ENCODE results near the gene SMAP2. TPM values are rescaled to one million over a fixed set of nuclear protein-coding genes. Genes with fewer than 3 reads are reported as not detected.

SMAP2 gene
- total RNA-seq, 4 donors from 2014 or later: 20.7 to 39.3 (median 29.2) TPM

DNA sequence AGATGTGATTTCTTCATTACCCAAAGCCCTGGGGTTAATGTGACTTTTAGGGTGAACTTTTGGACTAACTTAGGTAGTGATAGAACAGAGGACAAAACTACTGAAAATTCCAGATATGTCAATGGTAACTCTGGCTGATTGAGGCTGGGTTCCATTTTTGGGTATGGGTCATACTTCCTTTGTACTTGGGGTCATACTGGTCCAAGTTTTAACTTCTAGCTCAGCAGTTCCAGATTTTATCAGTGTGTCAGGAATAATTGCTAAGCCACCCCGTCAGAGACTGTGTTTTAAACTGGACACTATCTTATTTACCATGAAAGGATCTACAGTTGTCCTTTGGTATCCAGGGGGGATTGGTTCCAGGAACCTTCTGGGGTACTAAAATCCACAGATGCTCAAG is 4.0 kb downstream of the SMAP2 start:
- TF ChIP-seq EP300 (IDR thresholded peaks at IDR 0.05) (no peak), CTCF (IDR thresholded peaks at IDR 0.05) (no peak), POLR2AphosphoS5 (IDR thresholded peaks at IDR 0.05) (no peak), POLR2A (IDR thresholded peaks at IDR 0.05; ENCODE audit: low read depth) (no peak)
- H3K27ac ChIP-seq (replicated peaks in 1 of 4): peak overlapping the region in 1 of 4 donors; percentile 24
- no peak for DNase-seq (ENCODE audit: extremely low spot score)
- intact Hi-C loops (cut with DNase I): no loop called here
- H3K27me3 ChIP-seq: no peaks in the 10 kb centered on the region
- H3K4me3 ChIP-seq: no peak overlapping the region
- no peaks in the 10 kb centered on the region for H3K9me3 ChIP-seq
- H3K36me3 ChIP-seq: no peaks in the 10 kb centered on the region
- 82% methylated on average over 1 of the region's 1 CpG for WGBS
- peaks cover 10 to 26% (median 21%) of the 10 kb centered on the region in 4 donors for H3K4me1 ChIP-seq

DNA sequence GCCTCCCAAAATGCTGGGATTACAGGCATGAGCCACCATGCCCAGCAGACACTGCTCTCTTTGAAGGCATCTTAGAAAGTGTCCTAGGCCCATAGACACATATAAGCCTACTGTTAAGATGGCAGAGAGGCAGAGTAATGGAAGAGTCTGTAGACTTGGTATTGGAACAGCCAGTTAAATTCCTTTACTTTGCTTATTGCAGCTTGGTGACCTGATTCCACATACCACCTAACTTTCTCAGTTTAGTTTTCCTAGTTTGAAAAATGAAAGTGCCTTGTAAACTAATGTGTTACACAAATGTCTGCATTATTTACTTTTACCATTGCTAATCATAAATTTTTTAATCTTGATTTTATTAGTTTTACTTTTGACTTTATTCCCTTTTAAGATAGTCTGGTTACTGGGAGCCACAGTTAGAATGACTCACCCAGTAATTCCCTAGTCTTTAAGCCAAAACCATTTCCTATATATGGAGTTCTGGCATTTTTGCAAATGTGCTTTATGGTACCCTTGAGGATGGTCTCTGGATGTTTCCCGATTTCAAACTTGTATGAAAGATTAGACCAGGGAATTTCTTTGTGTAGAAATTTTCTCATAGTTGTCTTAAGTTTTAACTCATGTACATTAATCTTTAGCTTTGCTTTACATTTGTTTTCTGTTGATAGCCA is 6.4 kb downstream of the SMAP2 start:
- Histone ChIP-seq H3K4me1 (peaks cover 11 to 35% (median 34%) of the 10 kb centered on the region in 4 donors), H3K36me3 (no peaks in the 10 kb centered on the region), H3K4me3 (no peak overlapping the region), H3K9me3 (no peaks in the 10 kb centered on the region), H3K27me3 (no peaks in the 10 kb centered on the region), H3K27ac (replicated peaks in 1 of 4) (no peak overlapping the region)
- 18% methylated on average over 1 of the region's 1 CpG for WGBS
- intact Hi-C loops (cut with DNase I): no loop called here
- no peak for DNase-seq (ENCODE audit: extremely low spot score)
- no peak for TF ChIP-seq POLR2AphosphoS5 (IDR thresholded peaks at IDR 0.05)
- TF ChIP-seq CTCF (IDR thresholded peaks at IDR 0.05): no peak
- no peak for TF ChIP-seq EP300 (IDR thresholded peaks at IDR 0.05)
- TF ChIP-seq POLR2A (IDR thresholded peaks at IDR 0.05; ENCODE audit: low read depth): no peak

DNA sequence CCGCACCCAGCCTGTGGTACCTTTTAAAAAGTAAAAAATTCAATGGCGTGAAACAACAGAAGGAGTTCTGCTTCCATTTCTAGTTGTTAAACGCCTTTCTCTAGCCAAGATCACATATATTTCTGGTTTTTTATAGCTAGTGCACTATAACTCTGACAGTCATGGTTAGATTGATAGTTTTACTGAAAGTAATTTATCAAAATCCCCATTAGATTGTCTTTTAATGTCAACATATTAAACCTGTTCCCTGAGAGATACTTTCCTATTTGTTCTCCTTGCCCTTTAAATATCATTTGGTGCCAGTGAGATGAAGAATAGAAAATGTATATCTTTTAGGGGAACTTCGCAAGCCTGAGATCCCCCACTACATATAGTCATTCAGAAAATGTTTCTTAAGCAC is 7.3 kb downstream of the SMAP2 start:
- peak overlapping the region in 1 of 4 donors; percentile 6 for H3K27ac ChIP-seq (replicated peaks in 1 of 4)

DNA sequence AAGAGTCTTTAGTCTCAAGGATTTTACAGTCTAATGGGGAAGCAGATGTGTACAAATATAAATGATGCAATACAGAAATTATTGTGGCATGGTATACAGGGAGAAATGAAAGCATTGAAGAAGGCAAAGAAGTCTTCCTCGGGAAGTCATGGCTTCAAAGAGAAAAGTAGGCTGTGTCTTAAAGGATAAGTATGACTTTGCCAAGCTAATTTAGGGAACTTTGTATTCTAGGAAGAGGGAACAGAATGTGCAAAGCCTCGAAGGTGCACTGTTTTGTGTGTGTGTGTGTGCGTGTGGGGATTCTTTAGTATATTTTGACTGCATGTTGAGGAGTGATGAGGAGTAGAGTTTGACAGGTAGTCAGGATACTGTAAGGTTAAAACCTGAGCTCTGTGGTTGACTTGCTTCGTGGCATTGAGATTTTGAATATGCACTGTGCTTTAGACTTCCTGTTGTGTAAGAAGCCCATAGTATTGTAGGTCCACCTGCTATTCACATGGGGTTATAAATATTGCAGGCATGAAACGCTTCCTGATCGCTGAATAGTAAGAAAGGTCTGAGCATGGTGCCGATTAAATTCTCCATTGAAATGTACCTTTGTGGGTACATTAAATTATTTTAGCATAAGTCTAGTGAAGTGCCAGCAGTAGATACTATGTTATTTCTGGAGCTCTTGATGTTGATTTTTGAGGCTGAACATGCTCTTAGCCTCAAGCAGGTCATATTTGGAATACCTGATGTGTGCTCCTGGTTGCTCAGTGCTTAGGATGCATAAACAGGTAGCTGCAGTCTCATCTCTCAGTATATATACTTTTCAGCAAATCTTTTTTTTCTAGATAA is 8.0 kb downstream of the SMAP2 start:
- no peak for DNase-seq (ENCODE audit: extremely low spot score)
- no peaks in the 10 kb centered on the region for H3K9me3 ChIP-seq
- H3K36me3 ChIP-seq: no peaks in the 10 kb centered on the region
- intact Hi-C loops (cut with DNase I): no loop called here
- peak overlapping the region in 3 of 4 donors; percentile 6 to 68 (median 31) for H3K27ac ChIP-seq (replicated peaks in 1 of 4)
- TF ChIP-seq POLR2A (IDR thresholded peaks at IDR 0.05; ENCODE audit: low read depth) (no peak), EP300 (IDR thresholded peaks at IDR 0.05) (no peak), POLR2AphosphoS5 (IDR thresholded peaks at IDR 0.05) (no peak), CTCF (IDR thresholded peaks at IDR 0.05) (no peak)
- 74% methylated on average over 7 of the region's 7 CpGs for WGBS
- H3K4me3 ChIP-seq: peak overlapping the region in 1 of 4 donors; percentile 20
- peaks cover 18 to 44% (median 38%) of the 10 kb centered on the region in 4 donors for H3K4me1 ChIP-seq
- H3K27me3 ChIP-seq: no peaks in the 10 kb centered on the region

More for the DNA sequence above, 7.3 kb downstream of the SMAP2 start:
- DNase-seq (ENCODE audit: extremely low spot score): no peak
- peaks cover 16 to 37% (median 37%) of the 10 kb centered on the region in 4 donors for H3K4me1 ChIP-seq
- H3K36me3 ChIP-seq: no peaks in the 10 kb centered on the region
- no peaks in the 10 kb centered on the region for H3K9me3 ChIP-seq
- 92% methylated on average over 4 of the region's 4 CpGs for WGBS
- TF ChIP-seq POLR2AphosphoS5 (IDR thresholded peaks at IDR 0.05) (no peak), CTCF (IDR thresholded peaks at IDR 0.05) (no peak), EP300 (IDR thresholded peaks at IDR 0.05) (no peak), POLR2A (IDR thresholded peaks at IDR 0.05; ENCODE audit: low read depth) (no peak)
- intact Hi-C loops (cut with DNase I): no loop called here
- H3K27me3 ChIP-seq: no peaks in the 10 kb centered on the region
- H3K4me3 ChIP-seq: no peak overlapping the region
